GM19395 (cell line): ENCODE data around the gene SLC26A9.
"Not testable (repeated sequence)": the region's sequence is repeated elsewhere in the genome, so short reads cannot be mapped to it uniquely, and the experiment has no call there.

ENCODE experiments used
- ATAC-seq: cut with Tn5 transposase; IDR thresholded peaks from one replicate; pipeline ENCODE4 v1.9.1; 2021; ENCODE audit warnings: mild to moderate bottlenecking, moderate library complexity; ENCODE audit not compliant: unreplicated experiment

The SLC26A9 gene

GRCh38 chr1:205905095-205905494, 38.2 kb downstream of the SLC26A9 start:
- not testable (repeated sequence) for ATAC-seq

GRCh38 chr1:205896351-205896750, 46.9 kb downstream of the SLC26A9 start:
- ATAC-seq, result no peak

GRCh38 chr1:205894119-205894518, 49.1 kb downstream of the SLC26A9 start:
- ATAC-seq, result not testable (repeated sequence)

DNA sequence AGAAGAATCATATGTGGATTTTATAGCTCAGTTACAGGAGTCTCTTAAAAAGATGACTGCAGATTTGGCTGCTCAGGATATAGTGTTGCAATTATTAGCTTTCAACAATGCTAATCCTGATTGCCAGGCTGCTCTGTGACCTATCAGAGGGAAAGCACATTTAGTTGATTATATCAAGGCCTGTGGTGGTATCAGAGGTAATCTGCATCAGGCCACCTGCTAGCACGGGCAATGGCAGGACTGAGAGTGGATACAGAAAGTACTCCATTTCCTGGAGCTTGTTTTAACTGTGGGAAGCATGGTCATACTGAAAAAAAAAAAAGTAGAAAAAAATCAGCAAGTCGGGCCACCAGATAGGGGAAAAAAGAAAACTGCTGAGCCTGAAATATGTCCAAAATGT, 51.1 kb downstream of the SLC26A9 start:
- ATAC-seq, result not testable (repeated sequence)

- ATAC-seq, result not testable (repeated sequence)
Observed at GRCh38 chr1:205891481-205891880, 51.8 kb downstream of the SLC26A9 start.

DNA sequence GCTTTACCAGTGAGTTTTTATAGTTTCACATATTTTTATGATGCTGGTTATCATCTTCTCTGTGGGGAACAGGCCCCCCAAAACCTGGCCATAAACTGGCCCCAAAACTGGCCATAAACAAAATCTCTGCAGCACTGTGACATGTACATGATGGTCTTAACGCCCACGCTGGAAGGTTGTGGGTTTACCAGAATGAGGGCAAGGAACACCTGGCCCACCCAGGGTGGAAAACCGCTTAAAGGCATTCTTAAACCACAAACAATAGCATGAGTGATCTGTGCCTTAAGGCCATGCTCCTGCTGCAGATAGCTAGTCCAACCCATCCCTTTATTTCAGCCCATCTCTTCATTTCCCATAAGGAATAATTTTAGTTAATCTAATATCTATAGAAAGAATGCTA, 52.6 kb downstream of the SLC26A9 start:
- not testable (repeated sequence) for ATAC-seq

DNA sequence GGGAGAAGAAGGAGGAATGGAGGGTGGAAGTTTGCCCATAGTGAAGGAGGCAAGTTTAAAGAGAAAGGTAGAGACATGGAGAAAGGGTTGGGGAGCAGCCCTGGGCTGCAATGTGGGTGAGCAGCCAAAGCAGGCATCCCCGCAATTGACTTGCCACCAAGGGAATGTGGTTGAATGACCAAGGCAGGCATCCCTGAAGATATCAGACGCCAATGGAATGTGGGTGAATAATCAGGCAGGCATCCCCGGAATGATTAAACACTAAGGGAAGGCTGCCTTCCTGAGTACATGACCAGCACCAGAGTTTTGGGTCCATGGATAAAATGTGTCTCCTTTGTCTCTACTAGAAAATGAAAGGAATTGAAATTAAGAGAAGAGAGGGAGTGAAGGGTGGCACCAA, 53.5 kb downstream of the SLC26A9 start:
- not testable (repeated sequence) for ATAC-seq

DNA sequence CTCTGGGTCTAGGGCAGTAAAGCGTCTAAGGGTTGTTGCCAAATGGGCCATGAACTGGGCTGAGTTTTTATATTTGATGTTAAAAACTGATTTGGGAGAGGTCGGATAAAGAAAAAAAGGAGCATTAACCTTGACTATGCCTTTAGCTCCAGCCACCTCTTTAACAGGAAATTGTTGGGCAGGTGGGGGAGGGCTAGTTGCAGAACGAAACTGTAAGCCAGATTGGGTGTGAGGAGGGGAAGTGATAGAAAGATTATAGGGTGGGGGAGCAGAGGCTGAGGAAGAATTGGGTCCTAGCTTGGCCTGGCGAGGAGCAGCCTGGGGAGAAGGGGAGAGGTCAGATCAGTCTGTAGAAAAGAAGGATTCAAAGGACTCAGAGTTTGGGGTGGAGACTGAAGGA, 54.2 kb downstream of the SLC26A9 start:
- ATAC-seq, result not testable (repeated sequence)

- no peak for ATAC-seq
Observed at GRCh38 chr1:205883792-205884191, 59.5 kb downstream of the SLC26A9 start.

- ATAC-seq, result no peak
Observed at GRCh38 chr1:205880923-205881322, 62.3 kb downstream of the SLC26A9 start.

GRCh38 chr1:205879974-205880373, 63.3 kb downstream of the SLC26A9 start:
- no peak for ATAC-seq

DNA sequence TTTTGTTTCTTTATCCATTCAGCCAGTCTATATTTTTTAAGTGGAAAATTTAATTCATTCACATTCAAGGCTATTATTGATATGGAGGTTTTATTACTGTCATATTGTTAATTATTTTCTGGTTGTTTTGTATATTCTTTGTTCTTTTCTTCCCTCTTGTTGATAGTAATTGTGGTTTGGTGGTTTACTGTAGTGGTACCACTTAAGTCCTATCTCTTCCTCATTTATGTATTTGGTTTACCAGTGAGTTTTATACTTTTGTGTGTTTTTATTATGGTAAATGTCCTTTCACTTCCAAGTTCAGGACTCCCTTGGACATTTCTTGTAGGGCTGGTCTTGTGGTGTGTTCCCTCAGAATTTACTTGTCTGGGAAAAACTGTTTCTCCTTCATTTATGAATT, 65.2 kb downstream of the SLC26A9 start:
- ATAC-seq, result no peak

- not testable (repeated sequence) for ATAC-seq
Observed at GRCh38 chr1:205873148-205873547, 70.1 kb downstream of the SLC26A9 start.

DNA sequence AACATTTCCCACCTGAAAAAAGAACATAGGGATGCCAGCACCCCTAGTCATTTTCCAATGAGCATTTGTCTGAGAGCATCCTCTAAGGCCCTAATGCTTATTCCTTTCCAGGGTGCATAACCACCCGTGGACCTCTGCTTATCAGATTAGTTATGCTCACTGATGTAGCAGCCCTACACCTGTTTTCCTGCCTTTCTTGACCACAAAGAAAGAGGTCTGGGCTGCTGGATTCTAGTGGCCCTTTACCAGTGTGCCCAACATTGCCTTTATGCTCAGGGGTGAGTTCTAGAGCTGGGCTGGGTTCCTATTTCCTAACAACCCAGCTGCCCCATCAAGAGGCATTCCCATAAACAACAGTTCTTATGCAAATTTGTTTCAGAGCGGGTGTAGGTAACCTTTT, 73.0 kb downstream of the SLC26A9 start:
- ATAC-seq, result no peak
